Stomach (tissue), 4 donors: ENCODE measurements around the gene ISG20.

ENCODE experiments used
- CTCF ChIP-seq, 7 experiments: fragments of 450-650 bp in 4 of 7; fragments of 200-600 bp in 3 of 7; sonication (generic) in 3 of 7; IDR thresholded peaks; one replicate each; pipeline ENCODE4 v1.5.1; 2016 to 2019; ENCODE audit warnings: antibody characterized with exemption in 7 of 7, control low read depth in 2 of 7, mild to moderate bottlenecking in 1 of 7
- EP300 ChIP-seq: sonication (generic); formaldehyde crosslinking; IDR thresholded peaks from one replicate; pipeline ENCODE4 v1.6.1; 2017; ENCODE audit warnings: antibody characterized with exemption
- POLR2A ChIP-seq, 4 donors: fragments of 450-650 bp; IDR thresholded peaks; one replicate each; pipeline ENCODE4 v1.6.1; 2016; ENCODE audit warnings: antibody characterized with exemption in 4 of 4, control low read depth in 2 of 4, mild to moderate bottlenecking in 1 of 4, moderate library complexity in 1 of 4
- POLR2AphosphoS5 ChIP-seq, 3 donors: sonication (generic); formaldehyde crosslinking; IDR thresholded peaks; one replicate each; pipeline ENCODE4 v1.6.1; 2016; ENCODE audit warnings: antibody characterized with exemption in 3 of 3

GRCh38 chr15:88607951-88608350, 30.9 kb upstream of the ISG20 start:
- TF ChIP-seq CTCF (IDR thresholded peaks at IDR 0.05), result no peak
- no peak for TF ChIP-seq POLR2A (IDR thresholded peaks at IDR 0.05)
- no peak for TF ChIP-seq EP300
- TF ChIP-seq POLR2AphosphoS5 (IDR thresholded peaks at IDR 0.05), result no peak
